ENCODE measurements around the gene PTPRN2.

The PTPRN2 gene

DNA sequence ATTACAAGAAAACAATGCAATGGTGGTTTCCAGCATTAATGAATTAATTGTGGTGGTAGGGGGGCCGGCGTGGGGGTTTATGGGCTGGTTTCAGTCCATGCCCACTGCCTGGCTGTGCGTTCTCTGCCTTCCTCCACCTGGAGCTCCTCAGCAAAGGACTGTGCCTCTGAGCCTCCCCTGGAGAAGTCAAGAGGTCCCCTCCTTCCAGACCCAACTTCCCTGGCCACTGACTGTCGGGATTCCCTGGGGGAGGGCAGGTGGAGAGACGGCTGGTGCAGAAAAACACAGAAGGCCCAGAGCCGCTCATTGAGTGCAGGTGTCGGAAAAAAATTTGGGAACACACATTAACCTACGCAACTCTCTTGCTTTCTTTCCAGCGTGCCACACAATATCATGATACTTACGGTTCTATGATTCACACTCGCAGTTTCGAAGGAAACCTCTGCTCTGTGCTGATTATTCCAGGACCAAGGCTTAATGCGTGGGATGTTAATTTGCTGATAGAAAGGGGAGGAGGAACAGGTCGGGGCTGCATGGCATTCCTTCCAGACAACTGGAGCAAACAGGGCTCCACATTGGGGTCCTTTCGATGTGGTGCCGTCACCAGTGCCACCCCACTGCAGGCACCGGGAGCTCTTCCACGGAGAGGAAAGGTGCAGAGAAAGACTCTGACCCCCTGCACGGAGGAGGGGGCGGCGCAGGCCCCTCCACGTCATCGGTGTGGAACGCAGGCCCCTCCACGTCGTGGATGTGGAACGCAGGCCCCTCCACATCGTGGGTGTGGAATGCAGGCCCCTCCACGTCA is 744.1 kb downstream of the PTPRN2 start:
- no peak for DNase-seq (ENCODE audit: low spot score)
- in situ Hi-C loops (cut with MboI; ENCODE audit: low pct_unique_long_range_greater_than_20kb, low sequenced_read_pairs, unreplicated experiment): no loop called here
- TF ChIP-seq, protein P1, sequence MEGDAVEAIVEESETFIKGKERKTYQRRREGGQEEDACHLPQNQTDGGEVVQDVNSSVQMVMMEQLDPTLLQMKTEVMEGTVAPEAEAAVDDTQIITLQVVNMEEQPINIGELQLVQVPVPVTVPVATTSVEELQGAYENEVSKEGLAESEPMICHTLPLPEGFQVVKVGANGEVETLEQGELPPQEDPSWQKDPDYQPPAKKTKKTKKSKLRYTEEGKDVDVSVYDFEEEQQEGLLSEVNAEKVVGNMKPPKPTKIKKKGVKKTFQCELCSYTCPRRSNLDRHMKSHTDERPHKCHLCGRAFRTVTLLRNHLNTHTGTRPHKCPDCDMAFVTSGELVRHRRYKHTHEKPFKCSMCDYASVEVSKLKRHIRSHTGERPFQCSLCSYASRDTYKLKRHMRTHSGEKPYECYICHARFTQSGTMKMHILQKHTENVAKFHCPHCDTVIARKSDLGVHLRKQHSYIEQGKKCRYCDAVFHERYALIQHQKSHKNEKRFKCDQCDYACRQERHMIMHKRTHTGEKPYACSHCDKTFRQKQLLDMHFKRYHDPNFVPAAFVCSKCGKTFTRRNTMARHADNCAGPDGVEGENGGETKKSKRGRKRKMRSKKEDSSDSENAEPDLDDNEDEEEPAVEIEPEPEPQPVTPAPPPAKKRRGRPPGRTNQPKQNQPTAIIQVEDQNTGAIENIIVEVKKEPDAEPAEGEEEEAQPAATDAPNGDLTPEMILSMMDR (IDR thresholded peaks at IDR 0.05; ENCODE audit: extremely low read depth, insufficient read depth, missing control alignments): no peak

DNA sequence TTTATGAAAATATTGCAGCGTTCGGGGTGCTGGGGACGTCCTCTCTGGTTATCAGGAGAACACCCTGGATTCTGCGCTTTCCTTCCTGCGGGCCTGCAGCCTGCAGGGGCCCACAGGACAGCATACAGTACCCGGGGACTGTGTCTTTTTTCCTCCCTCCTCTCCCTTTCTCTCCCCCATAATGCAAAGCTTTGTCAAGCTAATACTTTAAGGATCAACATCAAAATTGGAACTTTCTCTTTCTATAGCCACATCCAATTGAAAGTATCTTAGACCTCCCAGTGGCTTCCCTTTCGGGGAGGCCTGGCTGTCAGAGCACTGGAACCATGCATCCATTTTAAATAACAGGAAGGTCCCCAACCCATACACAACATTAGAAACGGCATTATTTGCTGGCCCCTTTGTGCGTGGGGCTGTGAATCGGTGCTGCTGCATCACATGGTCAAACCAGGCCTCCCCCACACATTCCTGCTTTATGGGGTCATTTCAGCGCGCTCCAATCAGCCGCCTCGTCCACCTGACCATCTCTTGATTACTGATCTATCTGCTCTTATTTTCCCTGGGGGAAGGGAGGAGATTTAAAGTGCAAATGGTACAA is 745.8 kb downstream of the PTPRN2 start:
- DNase-seq (ENCODE audit: low spot score): no peak
- in situ Hi-C loops (cut with MboI; ENCODE audit: low pct_unique_long_range_greater_than_20kb, low sequenced_read_pairs, unreplicated experiment): no loop called here
- TF ChIP-seq, protein P1 (IDR thresholded peaks at IDR 0.05; ENCODE audit: extremely low read depth, insufficient read depth, missing control alignments): no peak

DNA sequence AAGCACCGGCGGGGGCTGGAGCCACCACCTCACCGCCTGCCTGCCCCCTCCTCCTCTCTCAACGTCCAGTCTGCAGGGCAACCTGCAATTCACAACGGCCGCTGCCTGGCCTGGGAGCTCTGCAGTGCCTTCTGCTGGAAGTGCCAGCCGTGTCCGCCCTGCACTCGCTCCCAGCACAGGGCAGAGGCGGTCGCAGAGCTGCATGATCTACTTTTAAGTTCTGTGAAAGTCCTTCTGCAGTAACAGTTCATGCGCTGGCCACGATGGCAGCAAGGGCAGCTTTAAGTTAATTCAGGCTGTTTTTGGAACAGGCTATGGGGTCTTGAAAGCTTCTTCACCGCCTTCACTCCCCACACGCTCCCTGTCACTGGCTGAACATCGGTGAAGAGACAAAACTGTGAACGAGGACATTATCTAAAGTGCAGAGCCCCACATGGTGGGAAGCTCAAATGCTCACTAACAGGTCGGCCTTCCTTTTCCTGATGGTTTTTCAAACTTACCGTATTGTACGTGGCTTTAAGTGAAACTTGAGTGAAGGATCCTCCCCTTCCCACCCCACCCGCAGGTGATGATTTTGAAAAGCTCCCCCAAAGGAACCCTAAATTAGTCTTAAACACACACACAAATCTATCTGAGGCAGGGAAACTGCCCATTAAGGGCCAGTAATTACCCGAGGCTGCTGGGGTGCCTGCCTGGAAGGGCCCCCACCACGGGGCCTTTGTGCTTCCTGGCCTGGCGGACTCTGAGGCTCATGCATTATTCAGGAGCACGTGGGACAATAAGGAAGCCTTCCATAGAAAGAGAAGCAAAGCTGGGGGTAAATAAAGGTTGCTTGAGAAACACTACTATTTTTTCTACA is 746.5 kb downstream of the PTPRN2 start:
- no peak for DNase-seq (ENCODE audit: low spot score)
- TF ChIP-seq, protein P1 (IDR thresholded peaks at IDR 0.05; ENCODE audit: extremely low read depth, insufficient read depth, missing control alignments): no peak
- in situ Hi-C loops (cut with MboI; ENCODE audit: low pct_unique_long_range_greater_than_20kb, low sequenced_read_pairs, unreplicated experiment): no loop called here

DNA sequence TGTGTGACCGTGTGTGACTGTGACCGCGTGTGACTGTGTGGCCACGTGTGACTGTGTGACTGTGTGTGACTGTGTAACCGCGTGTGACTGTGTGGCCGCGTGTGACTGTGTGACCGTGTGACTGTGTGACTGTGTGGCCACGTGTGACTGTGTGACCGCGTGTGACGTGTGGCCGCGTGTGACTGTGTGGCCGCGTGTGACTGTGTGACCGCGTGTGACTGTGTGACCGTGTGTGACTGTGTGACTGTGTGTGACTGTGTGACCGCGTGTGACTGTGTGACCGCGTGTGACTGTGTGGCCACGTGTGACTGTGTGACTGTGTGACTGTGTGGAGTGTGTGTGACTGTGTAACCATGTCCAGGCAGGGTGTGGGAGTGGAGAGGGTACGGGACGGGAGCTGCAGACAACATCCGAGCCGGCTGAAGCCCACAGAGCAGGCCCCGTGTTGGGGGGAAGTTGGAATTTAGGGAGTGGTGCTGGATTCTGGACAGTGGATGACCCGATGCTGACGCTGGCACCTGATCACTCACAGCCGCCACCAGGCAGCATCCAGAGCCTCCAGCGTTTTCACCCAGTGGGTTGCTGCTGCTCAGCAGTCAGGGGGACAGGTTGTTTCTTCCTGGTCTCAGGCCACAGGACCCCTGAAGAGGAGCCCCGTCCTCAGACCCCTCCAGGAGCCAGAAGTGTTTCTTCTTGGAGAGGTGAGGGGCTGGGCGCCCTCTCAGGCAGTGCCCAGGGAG is 747.3 kb downstream of the PTPRN2 start:
- no peak for DNase-seq (ENCODE audit: low spot score)
- in situ Hi-C loops (cut with MboI; ENCODE audit: low pct_unique_long_range_greater_than_20kb, low sequenced_read_pairs, unreplicated experiment): no loop called here
- TF ChIP-seq, protein P1 (IDR thresholded peaks at IDR 0.05; ENCODE audit: extremely low read depth, insufficient read depth, missing control alignments): no peak

DNA sequence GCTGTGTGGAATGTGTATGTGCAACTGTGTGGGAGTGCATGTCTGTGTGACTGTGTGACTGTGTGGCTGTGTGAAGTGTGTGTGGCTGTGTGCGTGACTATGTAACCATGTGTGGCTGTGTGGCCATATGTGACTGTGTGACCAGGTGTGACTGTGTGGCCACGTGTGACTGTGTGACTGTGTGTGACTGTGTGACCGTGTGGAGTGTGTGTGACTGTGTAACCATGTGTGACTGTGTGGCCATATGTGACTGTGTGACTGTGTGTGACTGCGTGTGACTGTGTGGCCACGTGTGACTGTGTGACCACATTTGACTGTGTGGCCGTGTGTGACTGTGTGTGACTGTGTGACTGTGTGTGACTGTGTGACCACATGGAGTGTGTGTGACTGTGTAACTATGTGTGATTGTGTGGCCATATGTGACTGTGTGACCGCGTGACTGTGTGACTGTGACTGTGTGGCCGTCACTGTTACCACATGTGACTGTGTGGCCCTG is 747.9 kb downstream of the PTPRN2 start:
- in situ Hi-C loops (cut with MboI; ENCODE audit: low pct_unique_long_range_greater_than_20kb, low sequenced_read_pairs, unreplicated experiment): no loop called here
- TF ChIP-seq, protein P1 (IDR thresholded peaks at IDR 0.05; ENCODE audit: extremely low read depth, insufficient read depth, missing control alignments): no peak
- no peak for DNase-seq (ENCODE audit: low spot score)

DNA sequence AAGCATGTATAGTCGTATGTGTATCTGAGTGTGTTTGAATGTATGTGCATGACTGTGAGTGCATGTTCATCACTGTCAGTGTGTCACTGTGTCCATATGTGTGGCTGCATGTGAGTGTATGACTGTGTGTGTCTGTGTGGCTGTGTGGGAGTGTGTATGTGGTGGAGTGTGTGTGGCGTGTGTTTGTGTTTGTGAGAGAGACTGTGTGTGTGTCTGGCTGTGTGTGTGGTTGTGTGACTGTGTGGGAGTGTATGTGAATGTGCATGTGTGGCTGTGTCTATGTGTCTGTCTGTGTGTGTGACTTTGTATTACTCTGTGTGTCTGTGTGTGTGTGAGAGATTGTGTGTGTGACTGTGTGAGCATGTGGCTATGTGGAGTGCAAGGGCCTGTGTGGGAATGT is 748.4 kb downstream of the PTPRN2 start:
- in situ Hi-C loops (cut with MboI; ENCODE audit: low pct_unique_long_range_greater_than_20kb, low sequenced_read_pairs, unreplicated experiment): no loop called here
- TF ChIP-seq, protein P1 (IDR thresholded peaks at IDR 0.05; ENCODE audit: extremely low read depth, insufficient read depth, missing control alignments): no peak
- no peak for DNase-seq (ENCODE audit: low spot score)
